Thyroid gland (tissue), 4 donors: ENCODE data around the gene FAM89B.

Experiments
- POLR2A ChIP-seq, 2 donors: fragments of 450-650 bp; IDR thresholded peaks; one replicate each; pipeline ENCODE4 v1.6.1; 2017; ENCODE audit warnings: antibody characterized with exemption in 2 of 2, mild to moderate bottlenecking in 2 of 2, moderate library complexity in 1 of 2
- TF ChIP-seq, protein P1 (sequence below), 6 experiments: fragments of 200-600 bp in 3 of 6; fragments of 450-650 bp in 3 of 6; sonication (generic) in 3 of 6; IDR thresholded peaks; one replicate each; pipeline ENCODE4 v1.5.1; 2016 to 2019; ENCODE audit warnings: antibody characterized with exemption in 6 of 6, mild to moderate bottlenecking in 2 of 6, inconsistent platforms in 1 of 6, moderate library complexity in 1 of 6

- TF ChIP-seq, protein P1, sequence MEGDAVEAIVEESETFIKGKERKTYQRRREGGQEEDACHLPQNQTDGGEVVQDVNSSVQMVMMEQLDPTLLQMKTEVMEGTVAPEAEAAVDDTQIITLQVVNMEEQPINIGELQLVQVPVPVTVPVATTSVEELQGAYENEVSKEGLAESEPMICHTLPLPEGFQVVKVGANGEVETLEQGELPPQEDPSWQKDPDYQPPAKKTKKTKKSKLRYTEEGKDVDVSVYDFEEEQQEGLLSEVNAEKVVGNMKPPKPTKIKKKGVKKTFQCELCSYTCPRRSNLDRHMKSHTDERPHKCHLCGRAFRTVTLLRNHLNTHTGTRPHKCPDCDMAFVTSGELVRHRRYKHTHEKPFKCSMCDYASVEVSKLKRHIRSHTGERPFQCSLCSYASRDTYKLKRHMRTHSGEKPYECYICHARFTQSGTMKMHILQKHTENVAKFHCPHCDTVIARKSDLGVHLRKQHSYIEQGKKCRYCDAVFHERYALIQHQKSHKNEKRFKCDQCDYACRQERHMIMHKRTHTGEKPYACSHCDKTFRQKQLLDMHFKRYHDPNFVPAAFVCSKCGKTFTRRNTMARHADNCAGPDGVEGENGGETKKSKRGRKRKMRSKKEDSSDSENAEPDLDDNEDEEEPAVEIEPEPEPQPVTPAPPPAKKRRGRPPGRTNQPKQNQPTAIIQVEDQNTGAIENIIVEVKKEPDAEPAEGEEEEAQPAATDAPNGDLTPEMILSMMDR (IDR thresholded peaks at IDR 0.05), result no peak
- no peak for TF ChIP-seq POLR2A (IDR thresholded peaks at IDR 0.05)
Measured at GRCh38 chr11:65611028-65611757, 38.9 kb downstream of the FAM89B start.
